Endodermal cell (in vitro differentiated cells): ENCODE measurements around the gene PHF21B. TPM values are rescaled to one million over a fixed set of nuclear protein-coding genes. Genes with fewer than 3 reads are reported as not detected.

ENCODE experiments used
- DNase-seq: peaks from one replicate; pipeline ENCODE4 v3.0.0-alpha.2; 2017
- H3K27ac ChIP-seq: 2 replicates; pipeline ENCODE4 v1.5.1; 2013; ENCODE audit warnings: mild to moderate bottlenecking, low read depth, low read length, moderate library complexity
- H3K27me3 ChIP-seq: 2 replicates; pipeline ENCODE4 v1.6.1; 2013; ENCODE audit warnings: mild to moderate bottlenecking, low read length, moderate library complexity; ENCODE audit not compliant: insufficient read depth, control insufficient read depth, poor library complexity, severe bottlenecking
- H3K36me3 ChIP-seq: 2 replicates; pipeline ENCODE4 v1.7.0; 2013; ENCODE audit warnings: mild to moderate bottlenecking, low read length, moderate library complexity; ENCODE audit not compliant: control insufficient read depth, insufficient read depth
- H3K4me1 ChIP-seq: one replicate; pipeline ENCODE4 v1.7.0; 2013; ENCODE audit warnings: low read length; ENCODE audit not compliant: control insufficient read depth, insufficient read depth
- H3K4me3 ChIP-seq: 2 replicates; pipeline ENCODE4 v1.5.1; 2013; ENCODE audit warnings: mild to moderate bottlenecking, low read length, moderate library complexity
- H3K9ac ChIP-seq: 2 replicates; pipeline ENCODE4 v1.6.1; 2013; ENCODE audit warnings: mild to moderate bottlenecking, low read length, moderate library complexity; ENCODE audit not compliant: poor library complexity, severe bottlenecking; ENCODE audit errors: extremely low read depth
- H3K9me3 ChIP-seq: 2 replicates; pipeline ENCODE4 v1.6.1; 2013; ENCODE audit warnings: mild to moderate bottlenecking, low read length, moderate library complexity; ENCODE audit not compliant: control insufficient read depth
- H3K27ac Mint-ChIP-seq: 2 replicates; pipeline ENCODE4 v1.8.0; 2020; ENCODE audit warnings: mixed read lengths
- H3K27me3 Mint-ChIP-seq: 2 replicates; pipeline ENCODE4 v1.8.0; 2021; ENCODE audit warnings: mild to moderate bottlenecking, mixed read lengths; ENCODE audit not compliant: insufficient read depth
- H3K36me3 Mint-ChIP-seq: 2 replicates; pipeline ENCODE4 v1.8.0; 2020; ENCODE audit warnings: low read depth, mixed read lengths
- H3K4me1 Mint-ChIP-seq: 2 replicates; pipeline ENCODE4 v1.8.0; 2020; ENCODE audit warnings: mixed read lengths
- H3K4me3 Mint-ChIP-seq: 2 replicates; pipeline ENCODE4 v1.8.0; 2020; ENCODE audit warnings: mild to moderate bottlenecking, moderate library complexity, mixed read lengths
- H3K9me3 Mint-ChIP-seq: 2 replicates; pipeline ENCODE4 v1.8.0; 2020; ENCODE audit warnings: mild to moderate bottlenecking, mixed read lengths
- CTCF ChIP-seq: fragments of 200-600 bp; sonication (generic); conservative IDR thresholded peaks from 2 replicates; pipeline ENCODE4 v1.5.0; 2021; ENCODE audit warnings: antibody characterized with exemption, mild to moderate bottlenecking
- WGBS, 2 experiments: methylation state at CpG; one replicate each; pipeline versions ENCODE4 v1.1.5 to v1.1.7; 2013; ENCODE audit warnings: missing lambda C conversion rate in 2 of 2, mixed read lengths in 1 of 2; ENCODE audit not compliant: insufficient coverage in 1 of 2, insufficient read length in 1 of 2; 5-methylcytosine and 5-hydroxymethylcytosine counted together
- total RNA-seq, 2 donors: library from RNA; stranded (reverse); fragmentation: NEBNext Ultra II Directional in 1 of 2; extraction: Animal tissue kit (Norgen Biotek cat#: 25700) in 1 of 2; gene quantifications; 2 replicates in 1 of 2; 3 replicates in 1 of 2; pipeline ENCODE4 v1.2.1, GENCODE V29; 2021

PHF21B gene
- total RNA-seq, 2 donors from 2014 or later = 57.5 to 69.2 TPM

GRCh38 chr22:45045208-45045607 is 35.4 kb upstream of the PHF21B start:
- no peak for DNase-seq
- no peak for TF ChIP-seq CTCF
- H3K9me3 ChIP-seq = peaks cover 11% of the 10 kb centered on the region
- H3K4me1 ChIP-seq = peaks cover 13% of the 10 kb centered on the region
- Mint-ChIP-seq H3K4me1 (peaks cover 33% of the 10 kb centered on the region), H3K27ac (no peak overlapping the region), H3K36me3 (peaks cover 35% of the 10 kb centered on the region), H3K27me3 (no peaks in the 10 kb centered on the region), H3K9me3 (peaks cover 11% of the 10 kb centered on the region), H3K4me3 (no peak overlapping the region)
- 93 to 94% methylated on average over 7 of the region's 7 CpGs for WGBS, 2 experiments
- no peak overlapping the region for H3K9ac ChIP-seq
- no peaks in the 10 kb centered on the region for H3K27me3 ChIP-seq
- H3K4me3 ChIP-seq = no peak overlapping the region
- H3K27ac ChIP-seq = no peak overlapping the region
- H3K36me3 ChIP-seq = peaks cover 2% of the 10 kb centered on the region

- Histone ChIP-seq H3K4me1 (no peaks in the 10 kb centered on the region), H3K27ac (no peak overlapping the region), H3K9me3 (peaks cover 17% of the 10 kb centered on the region), H3K36me3 (peaks cover 2% of the 10 kb centered on the region), H3K27me3 (no peaks in the 10 kb centered on the region), H3K4me3 (no peak overlapping the region), H3K9ac (no peak overlapping the region)
- Mint-ChIP-seq H3K4me1 (peaks cover 13% of the 10 kb centered on the region), H3K4me3 (no peak overlapping the region), H3K9me3 (peaks cover 25% of the 10 kb centered on the region), H3K36me3 (peaks cover 49% of the 10 kb centered on the region), H3K27me3 (no peaks in the 10 kb centered on the region), H3K27ac (no peak overlapping the region)
- no peak for DNase-seq
- WGBS, 2 experiments = 93 to 94% methylated on average over 6 to 8 of the region's 8 CpGs
- no peak for TF ChIP-seq CTCF
Observed at GRCh38 chr22:45042263-45042662, 32.5 kb upstream of the PHF21B start.

- Mint-ChIP-seq H3K36me3 (peaks cover 31% of the 10 kb centered on the region), H3K4me3 (no peak overlapping the region), H3K27ac (no peak overlapping the region), H3K27me3 (peaks cover under 1% of the 10 kb centered on the region), H3K4me1 (peaks cover 7% of the 10 kb centered on the region), H3K9me3 (peaks cover 21% of the 10 kb centered on the region)
- H3K4me1 ChIP-seq = no peaks in the 10 kb centered on the region
- no peak for TF ChIP-seq CTCF
- no peak overlapping the region for H3K4me3 ChIP-seq
- H3K9me3 ChIP-seq = peaks cover 10% of the 10 kb centered on the region
- H3K36me3 ChIP-seq = no peaks in the 10 kb centered on the region
- no peaks in the 10 kb centered on the region for H3K27me3 ChIP-seq
- no peak overlapping the region for H3K9ac ChIP-seq
- H3K27ac ChIP-seq = no peak overlapping the region
- 92 to 96% methylated on average over 6 to 8 of the region's 8 CpGs for WGBS, 2 experiments
- no peak for DNase-seq
Observed at GRCh38 chr22:45039133-45039532, 29.3 kb upstream of the PHF21B start.
